GM18502 (cell line): ENCODE data around the gene ELF5.

Experiments
- ATAC-seq: cut with Tn5 transposase; IDR thresholded peaks from one replicate; pipeline ENCODE4 v1.9.1; 2021; ENCODE audit warnings: mild to moderate bottlenecking; ENCODE audit not compliant: unreplicated experiment, poor library complexity

Gene ELF5

DNA sequence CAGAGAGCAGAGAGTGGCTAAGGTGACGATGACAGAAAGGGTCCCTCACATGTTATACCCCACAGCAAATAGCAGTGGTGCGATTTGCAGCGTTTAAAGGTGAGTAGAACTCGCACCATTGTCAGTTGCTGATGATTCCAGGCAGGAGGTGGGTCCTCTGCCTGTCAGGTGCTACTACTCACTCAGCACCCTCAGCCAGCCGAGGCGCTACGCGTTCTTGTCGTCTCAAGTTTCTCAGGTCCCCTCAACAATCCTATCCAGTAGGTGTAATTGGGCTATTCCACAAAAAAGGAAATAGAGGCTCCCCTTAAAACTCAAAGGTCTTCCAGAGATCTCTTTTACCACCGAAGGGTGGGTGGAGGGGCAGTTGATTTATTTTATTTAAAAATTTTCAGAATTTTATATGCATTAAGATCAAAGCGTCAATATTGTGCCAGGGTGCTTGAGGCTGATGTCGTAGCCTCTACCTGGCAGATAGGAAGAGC is 18.3 kb downstream of the ELF5 start:
- ATAC-seq: no peak

- ATAC-seq: no peak
Measured at GRCh38 chr11:34493926-34494595, 19.5 kb downstream of the ELF5 start.

DNA sequence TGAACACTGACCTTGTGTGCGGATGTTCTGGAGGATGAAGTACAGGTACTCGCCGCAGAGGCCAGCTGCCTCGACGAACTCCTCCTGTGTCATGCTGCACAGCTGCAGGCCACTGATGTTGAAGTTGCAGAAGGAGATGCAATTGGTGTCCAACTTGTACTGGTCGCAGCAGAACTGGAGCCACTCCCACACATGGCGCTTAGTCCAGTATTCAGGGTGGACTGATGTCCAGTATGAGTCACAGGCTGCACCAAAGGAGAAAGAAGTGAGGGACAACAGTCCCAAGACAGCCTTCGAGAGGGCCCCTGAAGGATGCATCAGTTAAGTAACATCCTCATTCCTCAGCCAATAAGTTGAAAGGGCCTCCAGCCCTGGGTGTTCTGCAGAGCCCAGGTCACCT is 20.1 kb downstream of the ELF5 start:
- ATAC-seq: no peak

DNA sequence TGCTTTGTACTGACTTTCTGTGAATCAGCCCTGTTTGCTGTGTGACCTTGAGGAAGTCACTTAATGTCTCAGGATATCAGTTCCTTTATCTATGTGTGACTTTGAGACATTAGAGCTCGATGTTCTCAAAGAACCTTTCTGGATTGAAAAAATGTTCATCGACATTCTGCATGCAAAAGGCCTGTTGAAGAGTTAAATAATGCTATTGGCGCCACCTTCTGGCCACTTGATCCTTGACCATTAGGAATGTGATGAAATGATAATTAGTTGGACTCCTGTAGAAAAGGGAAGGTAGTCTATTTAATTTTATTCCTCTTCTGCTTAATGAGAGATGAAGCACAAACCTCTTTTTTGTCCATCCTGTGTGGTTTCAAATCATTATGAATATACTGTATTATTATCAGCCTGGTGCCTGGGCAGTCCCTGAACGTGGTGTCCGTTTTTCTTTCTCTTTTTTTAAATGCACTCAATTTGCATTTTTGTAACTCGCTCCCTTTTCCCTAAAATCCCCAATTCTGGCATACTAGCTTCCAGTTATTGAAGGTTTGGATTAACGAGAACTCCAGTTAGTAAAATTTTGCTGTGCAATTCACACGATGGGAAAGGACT is 20.7 kb downstream of the ELF5 start:
- ATAC-seq: no peak

GRCh38 chr11:34490304-34490703 is 23.3 kb downstream of the ELF5 start:
- no peak for ATAC-seq

- ATAC-seq: no peak
Measured at GRCh38 chr11:34488855-34489557, 24.6 kb downstream of the ELF5 start.

- ATAC-seq: no peak
Measured at GRCh38 chr11:34487430-34487829, 26.2 kb downstream of the ELF5 start.

DNA sequence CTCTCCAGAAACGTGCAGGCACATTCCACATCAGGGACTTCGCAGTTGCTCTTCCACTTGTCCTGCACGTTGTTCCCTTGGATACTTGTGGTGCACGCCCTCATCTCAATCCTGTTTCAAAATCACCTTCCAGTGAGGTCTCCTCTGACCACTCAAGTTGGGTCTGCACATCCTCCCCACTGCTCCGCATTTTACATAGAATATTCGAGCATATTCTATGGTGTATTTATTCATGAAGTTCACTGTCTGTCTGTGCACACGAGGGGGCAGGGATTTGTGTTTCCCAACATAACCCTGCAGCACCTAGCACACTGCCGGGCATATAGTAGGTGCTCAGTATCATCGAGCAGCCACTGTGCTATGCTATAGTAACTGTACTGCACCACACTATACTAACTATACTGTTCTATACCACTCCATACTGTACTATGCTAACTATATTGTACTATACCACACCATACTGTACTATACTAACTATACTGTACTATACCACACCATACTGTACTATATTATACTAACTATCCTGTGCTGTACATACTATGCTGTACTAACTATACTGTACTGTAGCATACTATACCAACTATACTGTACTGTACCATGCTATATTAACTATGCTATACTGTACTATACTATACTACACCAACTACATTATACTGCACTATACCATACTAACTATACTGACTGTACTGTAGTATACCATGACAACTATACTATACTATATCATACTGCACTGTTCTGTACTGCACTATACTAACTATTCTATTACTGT is 30.3 kb downstream of the ELF5 start:
- no peak for ATAC-seq

DNA sequence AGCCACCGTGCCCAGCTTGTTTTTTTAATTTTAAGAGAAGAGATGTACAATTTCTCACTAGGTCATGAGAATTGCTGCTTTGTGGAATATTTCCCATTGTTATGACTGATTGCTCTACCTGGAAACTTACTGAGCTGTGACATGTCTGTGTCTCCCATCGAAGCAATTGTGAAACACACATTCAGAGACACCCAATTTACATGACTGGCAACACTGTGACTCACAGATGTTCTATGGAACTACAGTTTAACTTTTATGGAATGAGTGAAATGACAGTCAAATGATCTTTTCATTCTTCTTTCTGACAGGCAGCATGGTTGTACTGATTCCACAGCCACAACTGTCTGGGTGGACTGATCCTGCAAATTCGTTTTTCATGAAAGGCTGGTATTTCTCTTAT is 32.3 kb downstream of the ELF5 start:
- no peak for ATAC-seq

GRCh38 chr11:34480314-34480713 is 33.3 kb downstream of the ELF5 start:
- no peak for ATAC-seq

DNA sequence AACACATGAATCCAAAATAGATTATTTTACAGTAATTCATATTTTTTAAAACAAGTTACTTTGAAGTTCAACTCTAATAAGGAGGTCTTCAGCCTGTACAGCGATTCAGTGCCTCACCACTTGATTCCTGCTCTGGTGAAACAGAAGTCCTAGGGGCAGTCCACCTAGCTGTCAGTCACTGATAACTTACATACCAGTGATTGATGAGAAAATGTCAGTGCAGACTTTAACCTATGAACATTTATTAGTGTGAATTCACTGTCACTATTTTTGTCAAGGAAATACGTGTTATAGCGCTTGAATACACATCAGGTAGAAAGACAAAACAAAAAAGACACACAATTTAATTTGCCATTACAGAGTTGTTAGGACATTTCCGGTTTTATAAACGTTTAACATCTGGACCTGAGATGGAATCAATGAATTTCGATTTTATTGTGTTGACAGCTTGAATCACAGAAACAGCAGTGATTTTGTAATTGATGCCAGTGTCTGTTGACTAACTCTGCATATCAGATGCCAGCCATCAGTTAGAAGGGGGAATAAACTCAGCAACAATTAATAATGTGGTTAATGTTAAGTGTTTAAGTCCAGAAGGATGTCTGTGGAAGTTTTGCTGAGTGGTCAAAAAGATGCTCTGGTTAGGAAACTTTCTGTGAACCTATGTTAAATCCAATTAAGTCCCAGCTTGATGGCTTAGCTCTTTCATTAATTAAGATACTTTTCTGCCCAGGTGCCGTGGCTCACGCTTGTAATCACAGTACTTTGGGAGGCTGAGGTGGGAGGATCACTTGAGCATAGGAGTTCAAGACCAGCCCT is 34.5 kb downstream of the ELF5 start:
- no peak for ATAC-seq

DNA sequence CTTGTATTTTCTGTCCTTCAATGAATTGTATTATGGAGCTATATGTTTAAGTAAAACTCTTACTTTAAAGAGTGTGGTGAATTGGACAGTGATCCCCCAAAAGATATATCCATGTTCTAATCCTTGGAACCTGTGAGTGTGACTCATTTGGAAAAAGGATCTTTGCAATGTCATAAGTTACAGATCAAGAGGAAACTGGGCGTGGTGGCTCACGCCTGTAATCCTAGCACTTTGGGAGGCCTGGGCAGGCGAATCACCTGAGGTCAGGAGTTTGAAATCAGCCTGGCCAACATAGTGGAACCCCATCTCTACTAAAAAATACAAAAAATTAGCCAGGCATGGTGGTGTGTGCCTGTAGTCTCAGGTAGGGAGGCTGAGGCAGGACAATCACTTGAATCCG is 36.7 kb downstream of the ELF5 start:
- ATAC-seq: no peak

DNA sequence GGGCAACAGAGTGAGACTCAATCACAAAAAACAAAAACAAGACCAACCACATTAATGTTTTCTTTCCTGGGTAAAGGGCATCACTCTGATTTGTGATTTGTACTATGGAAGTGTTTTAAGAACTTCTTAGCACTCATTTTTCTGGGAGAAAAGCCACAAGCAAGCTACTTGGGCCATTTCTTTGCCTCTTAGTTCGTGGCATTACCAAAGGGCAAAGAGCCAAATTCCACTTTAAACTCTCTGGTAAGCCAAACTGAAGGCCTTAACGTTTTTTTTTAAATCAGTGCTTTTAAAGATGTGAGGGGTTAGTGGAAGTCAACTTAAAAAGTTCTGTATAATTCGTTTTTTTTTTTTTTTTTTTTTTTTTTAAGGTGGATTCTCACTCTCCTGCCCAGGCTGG is 37.9 kb downstream of the ELF5 start:
- ATAC-seq: no peak

GRCh38 chr11:34473603-34474169 is 39.9 kb downstream of the ELF5 start:
- ATAC-seq: no peak

DNA sequence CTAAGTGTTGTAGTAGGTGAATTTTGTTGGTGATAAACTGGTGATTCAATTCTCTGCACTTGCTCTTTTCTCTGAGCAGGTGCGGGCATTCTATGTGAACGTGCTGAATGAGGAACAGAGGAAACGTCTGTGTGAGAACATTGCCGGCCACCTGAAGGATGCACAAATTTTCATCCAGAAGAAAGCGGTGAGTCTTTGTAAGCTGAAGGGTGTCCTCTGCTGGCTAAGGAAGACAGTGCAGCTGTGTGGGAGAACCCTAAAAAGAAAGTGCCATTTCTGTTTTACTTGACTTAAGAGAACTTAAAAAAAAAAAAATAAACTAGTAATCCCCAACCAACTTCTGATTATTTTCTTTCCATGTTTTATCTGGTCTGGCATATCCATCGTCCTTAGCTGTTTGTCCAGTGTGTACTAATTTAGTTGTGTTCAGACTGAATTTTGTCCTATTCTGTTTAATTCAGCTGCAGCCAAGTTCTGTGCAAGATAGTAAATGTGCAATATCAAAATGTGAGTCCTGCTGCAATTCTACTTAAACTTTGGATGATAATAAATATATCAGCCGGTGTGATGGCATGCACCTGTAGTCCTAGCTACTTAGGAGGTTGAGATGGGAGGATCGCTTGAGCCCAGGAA is 45.3 kb downstream of the ELF5 start:
- no peak for ATAC-seq

DNA sequence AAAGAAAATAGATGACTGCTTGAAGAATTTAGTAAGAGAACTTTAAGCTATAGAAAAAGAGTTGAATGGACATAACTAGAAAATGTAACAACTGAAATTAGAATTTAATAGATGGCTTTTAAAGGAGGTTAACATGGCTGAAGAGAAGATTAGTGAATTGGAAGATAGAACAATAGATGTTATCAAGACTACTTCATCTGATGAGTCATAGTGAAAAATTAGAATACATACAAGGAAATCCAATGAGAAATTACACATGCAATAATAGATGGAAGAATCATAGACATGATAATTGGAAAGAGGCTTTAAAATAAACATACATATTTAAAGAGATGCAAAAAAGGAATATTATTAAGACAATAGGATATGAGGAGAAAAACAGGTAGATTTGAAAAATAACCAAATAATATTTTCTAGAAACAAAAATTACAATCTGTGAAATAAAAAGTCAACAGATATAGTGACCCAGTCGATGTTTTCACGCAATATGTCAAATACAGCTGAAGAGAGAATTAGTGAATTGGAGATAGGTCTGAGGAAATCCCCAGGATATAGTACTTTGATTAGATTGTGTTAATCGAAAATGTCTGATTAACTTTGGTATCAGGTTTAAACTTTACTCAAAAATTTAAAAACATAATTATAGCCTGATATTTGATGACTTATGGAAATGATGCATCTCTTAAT is 46.6 kb downstream of the ELF5 start:
- ATAC-seq: no peak

- ATAC-seq: no peak
Measured at GRCh38 chr11:34464591-34465051, 49.0 kb downstream of the ELF5 start.

DNA sequence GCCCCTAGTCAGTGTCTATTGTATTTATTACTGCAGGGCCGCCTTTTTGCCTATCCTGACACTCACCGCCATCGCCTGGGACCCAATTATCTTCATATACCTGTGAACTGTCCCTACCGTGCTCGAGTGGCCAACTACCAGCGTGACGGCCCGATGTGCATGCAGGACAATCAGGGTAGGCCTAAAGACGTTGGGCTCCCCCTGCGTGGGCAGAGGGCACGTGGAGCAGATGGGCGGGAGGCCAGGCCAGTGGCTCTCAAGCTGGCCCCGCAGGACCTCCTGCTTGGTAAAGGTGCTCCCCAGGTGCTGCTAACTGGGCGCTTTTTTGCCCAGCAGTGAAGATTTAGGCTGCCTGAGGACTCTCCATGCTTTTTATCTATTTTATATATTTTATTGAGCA is 52.4 kb downstream of the ELF5 start:
- ATAC-seq: no peak

DNA sequence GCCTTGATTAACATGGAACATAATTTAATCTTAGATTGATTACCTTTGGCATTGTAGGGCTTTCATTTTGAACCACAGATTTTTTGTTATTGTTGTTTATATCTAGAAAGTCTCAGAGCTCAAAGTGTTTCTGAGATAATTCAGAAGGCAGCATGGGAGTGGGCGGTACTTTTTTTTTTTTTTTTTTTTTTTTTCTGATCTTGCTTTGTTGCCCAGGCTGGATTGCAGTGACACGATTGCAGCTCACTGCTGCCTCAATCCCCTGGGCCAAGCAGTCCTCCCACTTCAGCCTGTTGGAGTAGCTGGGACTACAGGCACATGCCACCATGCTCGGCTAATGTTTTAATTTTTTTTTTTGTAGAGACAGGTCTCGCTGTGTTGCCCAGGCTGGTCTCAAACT is 53.3 kb downstream of the ELF5 start:
- no peak for ATAC-seq
